HepG2 (cell line): Measurements from ENCODE around the gene DDX10. TPM values are rescaled to one million over a fixed set of nuclear protein-coding genes. Genes with fewer than 3 reads are reported as not detected.

Experiments used
- ATAC-seq: fragments of 200-7000 bp; cut with Tn5 transposase; 3 replicates; pipeline ENCODE4 v1.9.1; 2020; ENCODE audit warnings: mild to moderate bottlenecking, moderate library complexity
- BruUV-seq: library from RNA; stranded (reverse); fragments of 400-500 nt; replicated peaks from 2 replicates; lab custom pipeline; 2021; lab: Mats Ljungman, UMichigan
- CTCF ChIA-PET: fragments of 300-600 bp; formaldehyde crosslinking; extraction: SDS; loops from one replicate; lab custom pipeline; 2021; ENCODE audit warnings: low total read pairs, inconsistent platforms, low intra/inter-chr PET ratio; lab: Yijun Ruan, JAX
- POLR2A ChIA-PET: fragments of 350-600 bp; sonication (Branson Sonifier 250); formaldehyde crosslinking; loops from one replicate; lab custom pipeline; 2020; ENCODE audit warnings: antibody characterized with exemption, inconsistent platforms; lab: Yijun Ruan, JAX
- DNase-seq: peaks from one replicate; pipeline ENCODE4 v3.0.0-alpha.2; 2015; ENCODE audit warnings: low spot score
- FAIRE-seq: peaks from 3 replicates; lab custom pipeline; 2011; peaks lifted over from hg19 to GRCh38; lab: Jason Lieb, UNC
- H2AFZ ChIP-seq: one replicate; pipeline ENCODE4 v1.6.1; 2011; ENCODE audit warnings: low read length, inconsistent platforms
- H3K27ac ChIP-seq: fragments of 300-600 bp; 3 replicates; pipeline ENCODE4 v1.8.0; 2011; ENCODE audit warnings: mixed run types, mild to moderate bottlenecking, mixed read lengths, low read length, inconsistent platforms; ENCODE audit not compliant: insufficient read depth; ENCODE audit errors: extremely low read length
- H3K27me3 ChIP-seq, 2 experiments: fragments of 200-600 bp in 1 of 2; 2 replicates in 1 of 2; 3 replicates in 1 of 2; pipeline versions ENCODE4 v1.6.0 to v1.8.0; 2011; ENCODE audit warnings: low read length in 2 of 2, mild to moderate bottlenecking in 2 of 2, moderate library complexity in 2 of 2, inconsistent platforms in 1 of 2; ENCODE audit not compliant: insufficient read depth in 2 of 2, control insufficient read depth in 1 of 2
- H3K36me3 ChIP-seq, 2 experiments: fragments of 200-600 bp in 1 of 2; replicated peaks in 1 of 2; 2 replicates in 1 of 2; 3 replicates in 1 of 2; pipeline versions ENCODE4 v1.5.1 to v1.8.0; 2011; ENCODE audit warnings: low read length in 2 of 2, inconsistent platforms in 1 of 2; ENCODE audit not compliant: insufficient read depth in 2 of 2, control insufficient read depth in 1 of 2
- H3K4me1 ChIP-seq: 2 replicates; pipeline ENCODE4 v1.5.1; 2012; ENCODE audit warnings: low read length, inconsistent platforms; ENCODE audit not compliant: insufficient read depth
- H3K4me2 ChIP-seq: 2 replicates; pipeline ENCODE4 v1.6.0; 2011; ENCODE audit warnings: low read depth, low read length, inconsistent platforms
- H3K4me3 ChIP-seq, 3 experiments: fragments of 200-600 bp in 1 of 3; sonication (generic), shearing (Covaris generic) in 1 of 3; replicated peaks in 1 of 3; 2 replicates each; pipeline ENCODE4 v1.5.1; 2011 to 2016; ENCODE audit warnings: low read length in 3 of 3, inconsistent platforms in 2 of 3, low read depth in 2 of 3, mild to moderate bottlenecking in 2 of 3, control low read depth in 1 of 3, mixed read lengths in 1 of 3; ENCODE audit not compliant: insufficient read depth in 1 of 3
- H3K79me2 ChIP-seq: one replicate; pipeline ENCODE4 v1.6.1; 2011; ENCODE audit warnings: low read length, inconsistent platforms; ENCODE audit not compliant: insufficient read depth
- H3K9ac ChIP-seq: 2 replicates; pipeline ENCODE4 v1.6.0; 2011; ENCODE audit warnings: mild to moderate bottlenecking, low read depth, low read length, inconsistent platforms; ENCODE audit not compliant: insufficient read depth
- H3K9me3 ChIP-seq: 2 replicates; pipeline ENCODE4 v1.5.1; 2012; ENCODE audit warnings: mild to moderate bottlenecking, low read length
- H4K20me1 ChIP-seq: 2 replicates; pipeline ENCODE4 v1.6.0; 2011; ENCODE audit warnings: inconsistent platforms, mild to moderate bottlenecking, low read length, moderate library complexity; ENCODE audit not compliant: insufficient read depth
- MAZ ChIP-seq, 2 experiments: sonication (generic) in 1 of 2; formaldehyde crosslinking in 1 of 2; IDR thresholded peaks; 2 replicates each; pipeline versions ENCODE4 v1.5.0 to v1.6.1; 2012 to 2020; ENCODE audit warnings: low read depth in 2 of 2, mild to moderate bottlenecking in 2 of 2, borderline replicate concordance in 1 of 2, improper control_type of control experiment in 1 of 2, low read length in 1 of 2, missing genetic modification reagents in 1 of 2, moderate library complexity in 1 of 2
- MED13 ChIP-seq: sonication (generic); formaldehyde crosslinking; IDR thresholded peaks from 2 replicates; pipeline ENCODE4 v1.5.0; 2020; ENCODE audit warnings: missing genetic modification reagents
- MZF1 ChIP-seq: sonication (generic); formaldehyde crosslinking; IDR thresholded peaks from 2 replicates; pipeline ENCODE4 v1.8.1; 2023; ENCODE audit warnings: mild to moderate bottlenecking, missing genetic modification reagents, borderline replicate concordance
- NPAS2 ChIP-seq: sonication (generic); formaldehyde crosslinking; IDR thresholded peaks from 2 replicates; pipeline ENCODE4 v1.8.0; 2022; ENCODE audit warnings: mild to moderate bottlenecking, missing genetic modification reagents, borderline replicate concordance
- RBFOX2 ChIP-seq: fragments of 200-400 bp; formaldehyde crosslinking; IDR thresholded peaks from 2 replicates; pipeline ENCODE4 v1.6.1; 2017; ENCODE audit warnings: low read depth, mild to moderate bottlenecking, low read length
- TAF1 ChIP-seq: sonication (generic); formaldehyde crosslinking; IDR thresholded peaks from 2 replicates; pipeline ENCODE4 v1.4.0; 2020; ENCODE audit warnings: missing genetic modification reagents
- YEATS4 ChIP-seq: sonication (generic); formaldehyde crosslinking; IDR thresholded peaks from 2 replicates; pipeline ENCODE4 v1.4.0; 2020; ENCODE audit warnings: missing genetic modification reagents, borderline replicate concordance
- ZC3H4 ChIP-seq: sonication (generic); formaldehyde crosslinking; IDR thresholded peaks from 2 replicates; pipeline ENCODE4 v1.4.0; 2020; ENCODE audit warnings: missing genetic modification reagents, borderline replicate concordance
- ZKSCAN1 ChIP-seq: fragments of 150-350 bp; IDR thresholded peaks from 2 replicates; pipeline ENCODE4 v1.6.1; 2014; ENCODE audit warnings: low read length
- ZNF160 ChIP-seq: sonication (generic); formaldehyde crosslinking; IDR thresholded peaks from 2 replicates; pipeline ENCODE4 v1.8.0; 2022; ENCODE audit warnings: mild to moderate bottlenecking, inconsistent platforms, missing genetic modification reagents
- ZNF468 ChIP-seq: sonication (generic); formaldehyde crosslinking; IDR thresholded peaks from 2 replicates; pipeline ENCODE4 v1.8.0; 2022; ENCODE audit warnings: mild to moderate bottlenecking, moderate library complexity, missing genetic modification reagents
- ZNF616 ChIP-seq: sonication (generic); formaldehyde crosslinking; IDR thresholded peaks from 2 replicates; pipeline ENCODE4 v1.5.0; 2020; ENCODE audit warnings: low read depth, mild to moderate bottlenecking, missing genetic modification reagents
- ZZZ3 ChIP-seq: sonication (generic); formaldehyde crosslinking; IDR thresholded peaks from 2 replicates; pipeline ENCODE4 v1.4.0; 2020; ENCODE audit warnings: missing genetic modification reagents, mild to moderate bottlenecking, borderline replicate concordance
- WGBS: methylation state at CpG from one replicate; pipeline ENCODE4 v1.1.6; 2017; ENCODE audit warnings: low lambda C conversion rate; 5-methylcytosine and 5-hydroxymethylcytosine counted together
- in situ Hi-C: cut with HindIII; loops from 2 replicates; pipeline ENCODE4 v1.10.0; 2017; ENCODE audit warnings: low pct_unique_long_range_greater_than_20kb; ENCODE audit not compliant: extremely low pct_ligation_motif_present
- intact Hi-C: fragments of 100-400 bp; cut with micrococcal nuclease; formaldehyde crosslinking; loops from one replicate; pipeline ENCODE4 v1.10.0; 2022; ENCODE audit not compliant: unreplicated experiment
- polyA plus RNA-seq, 8 experiments: library from polyadenylated mRNA; depleted of rRNA in 3 of 8; stranded (reverse) in 7 of 8; unstranded in 1 of 8; fragments of >200 nt; fragmentation: Illumina TruSeq in 4 of 8; extraction: Trizol in 4 of 8; gene quantifications; 2 replicates each; pipeline versions ENCODE4 v1.2.1 to v1.2.3, GENCODE V29; 2011 to 2016; ENCODE audit warnings: low read depth in 4 of 8, missing spikeins in 1 of 8, mixed read lengths in 1 of 8; ENCODE audit not compliant: insufficient read depth in 1 of 8
- total RNA-seq, 5 experiments: library from RNA; depleted of rRNA; stranded (reverse); fragments of >200 nt; fragmentation: Illumina TruSeq; extraction: Trizol; gene quantifications; 2 replicates each; pipeline ENCODE4 v1.2.3, GENCODE V29; 2016; ENCODE audit warnings: low read depth in 1 of 5
- TF ChIP-seq, protein P1 (sequence below): sonication (generic); formaldehyde crosslinking; IDR thresholded peaks from 2 replicates; pipeline ENCODE4 v1.5.0; 2020; ENCODE audit warnings: missing genetic modification reagents, mild to moderate bottlenecking, borderline replicate concordance
- TF ChIP-seq, protein P2 (sequence below): sonication (generic); formaldehyde crosslinking; IDR thresholded peaks from 2 replicates; pipeline ENCODE4 v1.4.0; 2020; ENCODE audit warnings: mild to moderate bottlenecking, missing genetic modification reagents
- TF ChIP-seq, protein P3 (sequence below): sonication (generic); formaldehyde crosslinking; IDR thresholded peaks from 2 replicates; pipeline ENCODE4 v1.5.0; 2020; ENCODE audit warnings: mild to moderate bottlenecking, missing genetic modification reagents

The DDX10 gene
- total and polyA plus RNA-seq, 2 of the 13 experiments (the other 11 are each of a cell fraction or from before 2014, with no cell fraction given): 17.0 to 32.0 TPM

DNA sequence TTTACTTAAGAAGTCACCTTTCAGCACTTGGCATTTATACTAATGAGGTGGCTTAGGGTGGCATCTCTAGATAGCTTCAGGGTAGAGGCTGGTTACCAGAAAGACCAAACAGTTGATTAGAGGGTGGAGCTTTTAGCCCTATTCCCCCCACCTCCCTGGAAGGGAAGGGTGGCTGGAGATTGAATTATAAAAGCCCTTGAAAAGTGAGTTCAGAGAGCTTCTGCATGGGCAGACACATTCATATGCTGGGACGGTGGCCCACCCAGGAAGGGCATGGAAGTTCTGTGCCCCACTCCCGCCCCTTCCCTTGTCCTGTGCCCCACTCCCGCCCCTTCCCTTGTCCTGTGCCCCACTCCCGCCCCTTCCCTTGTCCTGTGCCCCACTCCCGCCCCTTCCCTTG, 244.2 kb downstream of the DDX10 start:
- H2AFZ ChIP-seq: no peak overlapping the region
- H3K9me3 ChIP-seq: no peaks in the 10 kb centered on the region
- BruUV-seq: no TSS peak
- ChIA-PET CTCF (no interaction called here), POLR2A (no interaction called here)
- in situ Hi-C loops (no loop called here), intact Hi-C loops (no loop called here)
- 97% methylated on average over 5 of the region's 5 CpGs for WGBS
- no peaks in the 10 kb centered on the region for H3K4me1 ChIP-seq
- ATAC-seq (no peak), DNase-seq (no peak), FAIRE-seq (no peak)
- H3K79me2 ChIP-seq: no peaks in the 10 kb centered on the region
- no peak overlapping the region for H3K27ac ChIP-seq
- no peaks in the 10 kb centered on the region for H4K20me1 ChIP-seq
- no peak overlapping the region for H3K4me2 ChIP-seq
- H3K27me3 ChIP-seq: no peaks in the 10 kb centered on the region
- H3K36me3 ChIP-seq: no peaks in the 10 kb centered on the region
- no peak overlapping the region for H3K9ac ChIP-seq
- no peak overlapping the region for H3K4me3 ChIP-seq
- TF ChIP-seq MAZ (IDR thresholded peaks at IDR 0.05; ENCODE audit: borderline replicate concordance, low read depth, low read length) (no peak), MAZ (CRISPR knock-in tag; IDR thresholded peaks at IDR 0.05; ENCODE audit: low read depth) (no peak), NPAS2 (CRISPR knock-in tag) (no peak), ZNF160 (CRISPR knock-in tag) (no peak), ZKSCAN1 (no peak), ZC3H4 (no peak), ZNF468 (no peak), MED13 (CRISPR knock-in tag) (no peak), YEATS4 (CRISPR knock-in tag) (no peak), ZNF616 (no peak), TAF1 (CRISPR knock-in tag) (no peak), ZZZ3 (CRISPR knock-in tag) (no peak), RBFOX2 (no peak), MZF1 (CRISPR knock-in tag) (no peak)
- TF ChIP-seq, protein P1, sequence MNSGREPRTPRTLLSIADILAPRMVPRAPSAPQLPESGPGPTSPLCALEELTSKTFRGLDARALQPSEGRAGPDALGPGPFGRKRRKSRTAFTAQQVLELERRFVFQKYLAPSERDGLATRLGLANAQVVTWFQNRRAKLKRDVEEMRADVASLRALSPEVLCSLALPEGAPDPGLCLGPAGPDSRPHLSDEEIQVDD (CRISPR knock-in tag): no peak
- TF ChIP-seq, protein P2, sequence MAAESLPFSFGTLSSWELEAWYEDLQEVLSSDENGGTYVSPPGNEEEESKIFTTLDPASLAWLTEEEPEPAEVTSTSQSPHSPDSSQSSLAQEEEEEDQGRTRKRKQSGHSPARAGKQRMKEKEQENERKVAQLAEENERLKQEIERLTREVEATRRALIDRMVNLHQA (CRISPR knock-in tag): no peak
- TF ChIP-seq, protein P3, sequence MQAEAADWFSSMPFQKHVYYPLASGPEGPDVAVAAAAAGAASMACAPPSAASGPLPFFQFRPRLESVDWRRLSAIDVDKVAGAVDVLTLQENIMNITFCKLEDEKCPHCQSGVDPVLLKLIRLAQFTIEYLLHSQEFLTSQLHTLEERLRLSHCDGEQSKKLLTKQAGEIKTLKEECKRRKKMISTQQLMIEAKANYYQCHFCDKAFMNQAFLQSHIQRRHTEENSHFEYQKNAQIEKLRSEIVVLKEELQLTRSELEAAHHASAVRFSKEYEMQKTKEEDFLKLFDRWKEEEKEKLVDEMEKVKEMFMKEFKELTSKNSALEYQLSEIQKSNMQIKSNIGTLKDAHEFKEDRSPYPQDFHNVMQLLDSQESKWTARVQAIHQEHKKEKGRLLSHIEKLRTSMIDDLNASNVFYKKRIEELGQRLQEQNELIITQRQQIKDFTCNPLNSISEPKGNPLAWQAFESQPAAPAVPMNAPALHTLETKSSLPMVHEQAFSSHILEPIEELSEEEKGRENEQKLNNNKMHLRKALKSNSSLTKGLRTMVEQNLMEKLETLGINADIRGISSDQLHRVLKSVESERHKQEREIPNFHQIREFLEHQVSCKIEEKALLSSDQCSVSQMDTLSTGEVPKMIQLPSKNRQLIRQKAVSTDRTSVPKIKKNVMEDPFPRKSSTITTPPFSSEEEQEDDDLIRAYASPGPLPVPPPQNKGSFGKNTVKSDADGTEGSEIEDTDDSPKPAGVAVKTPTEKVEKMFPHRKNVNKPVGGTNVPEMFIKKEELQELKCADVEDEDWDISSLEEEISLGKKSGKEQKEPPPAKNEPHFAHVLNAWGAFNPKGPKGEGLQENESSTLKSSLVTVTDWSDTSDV (CRISPR knock-in tag): no peak
